ENCODE results near the gene PHACTR4. TPM values are rescaled to one million over a fixed set of nuclear protein-coding genes. Genes with fewer than 3 reads are reported as not detected.
"Not testable (repeated sequence)": the region's sequence is repeated elsewhere in the genome, so short reads cannot be mapped to it uniquely, and the experiment has no call there.

PHACTR4 gene
- total RNA-seq, 1 donor from 2014 or later = 74.6 TPM

DNA sequence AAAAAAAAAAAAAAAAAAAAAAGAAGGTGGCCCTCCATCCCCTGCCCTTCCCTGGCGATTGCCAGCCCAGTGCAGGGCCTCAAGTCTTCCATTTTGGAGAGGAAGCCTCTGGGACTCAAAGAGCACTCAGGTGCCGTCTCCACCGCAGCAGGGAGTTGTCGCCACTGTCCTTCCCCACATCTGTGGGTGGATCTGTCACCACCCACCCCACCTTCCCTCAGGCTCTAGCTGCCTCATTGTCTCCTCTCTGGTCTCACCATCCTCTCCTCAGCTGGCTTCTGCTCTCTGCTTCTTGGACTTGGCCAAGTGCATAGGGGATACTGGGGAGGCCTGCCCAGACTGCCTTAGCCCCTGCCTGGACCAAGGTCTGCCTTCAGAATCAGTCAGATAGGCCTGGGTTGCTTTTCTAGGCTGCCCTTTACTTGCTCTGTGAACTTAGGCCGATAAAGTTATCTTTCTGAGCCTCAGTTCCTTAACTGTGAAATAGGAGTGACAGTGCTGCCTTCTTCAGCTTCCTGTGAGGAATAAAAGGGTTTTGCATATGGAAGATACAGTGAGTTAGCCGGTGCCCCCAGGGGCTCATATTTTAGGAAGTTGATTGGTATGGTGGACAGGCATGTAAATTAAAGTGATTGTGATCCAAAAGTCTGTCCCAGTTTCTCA lies 152.1 kb downstream of the PHACTR4 start:
- Mint-ChIP-seq H3K27ac (ENCODE audit: unreplicated experiment) (peak overlapping the region; percentile 40), H3K27me3 (ENCODE audit: unreplicated experiment) (peaks cover 11% of the 10 kb centered on the region), H3K4me3 (ENCODE audit: unreplicated experiment) (peak overlapping the region; percentile 7), H3K9me3 (ENCODE audit: unreplicated experiment) (peaks cover 6% of the 10 kb centered on the region), H3K4me1 (ENCODE audit: low read depth, unreplicated experiment) (peaks cover 6% of the 10 kb centered on the region), H3K36me3 (ENCODE audit: unreplicated experiment) (no peaks in the 10 kb centered on the region)
- no peak for DNase-seq
- TF ChIP-seq, protein P1, sequence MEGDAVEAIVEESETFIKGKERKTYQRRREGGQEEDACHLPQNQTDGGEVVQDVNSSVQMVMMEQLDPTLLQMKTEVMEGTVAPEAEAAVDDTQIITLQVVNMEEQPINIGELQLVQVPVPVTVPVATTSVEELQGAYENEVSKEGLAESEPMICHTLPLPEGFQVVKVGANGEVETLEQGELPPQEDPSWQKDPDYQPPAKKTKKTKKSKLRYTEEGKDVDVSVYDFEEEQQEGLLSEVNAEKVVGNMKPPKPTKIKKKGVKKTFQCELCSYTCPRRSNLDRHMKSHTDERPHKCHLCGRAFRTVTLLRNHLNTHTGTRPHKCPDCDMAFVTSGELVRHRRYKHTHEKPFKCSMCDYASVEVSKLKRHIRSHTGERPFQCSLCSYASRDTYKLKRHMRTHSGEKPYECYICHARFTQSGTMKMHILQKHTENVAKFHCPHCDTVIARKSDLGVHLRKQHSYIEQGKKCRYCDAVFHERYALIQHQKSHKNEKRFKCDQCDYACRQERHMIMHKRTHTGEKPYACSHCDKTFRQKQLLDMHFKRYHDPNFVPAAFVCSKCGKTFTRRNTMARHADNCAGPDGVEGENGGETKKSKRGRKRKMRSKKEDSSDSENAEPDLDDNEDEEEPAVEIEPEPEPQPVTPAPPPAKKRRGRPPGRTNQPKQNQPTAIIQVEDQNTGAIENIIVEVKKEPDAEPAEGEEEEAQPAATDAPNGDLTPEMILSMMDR (IDR thresholded peaks at IDR 0.05; ENCODE audit: partially characterized antibody, unreplicated experiment) = no peak

DNA sequence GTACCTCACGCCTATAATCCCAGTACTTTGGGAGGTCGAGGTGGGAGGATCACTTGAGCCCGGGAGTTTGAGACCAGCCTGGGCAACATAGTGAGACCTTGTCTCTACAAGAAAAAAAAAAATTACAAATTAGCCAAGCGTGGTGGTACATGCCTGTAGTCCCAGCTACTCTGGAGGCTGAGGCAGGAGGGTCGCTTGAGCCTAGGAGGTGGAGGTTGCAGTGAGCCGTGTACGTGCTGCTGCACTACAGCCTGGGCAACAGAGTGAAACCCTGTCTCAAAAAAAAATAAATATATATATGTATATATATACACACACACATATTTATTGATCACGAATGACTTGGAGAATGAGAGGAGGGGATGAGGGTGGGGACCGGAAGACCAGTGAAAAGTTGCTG lies 153.0 kb downstream of the PHACTR4 start:
- H3K4me1 Mint-ChIP-seq (ENCODE audit: low read depth, unreplicated experiment); DNase-seq; H3K9me3 Mint-ChIP-seq (ENCODE audit: unreplicated experiment); H3K36me3 Mint-ChIP-seq (ENCODE audit: unreplicated experiment); H3K4me3 Mint-ChIP-seq (ENCODE audit: unreplicated experiment); H3K27me3 Mint-ChIP-seq (ENCODE audit: unreplicated experiment); H3K27ac Mint-ChIP-seq (ENCODE audit: unreplicated experiment): not testable (repeated sequence)

DNA sequence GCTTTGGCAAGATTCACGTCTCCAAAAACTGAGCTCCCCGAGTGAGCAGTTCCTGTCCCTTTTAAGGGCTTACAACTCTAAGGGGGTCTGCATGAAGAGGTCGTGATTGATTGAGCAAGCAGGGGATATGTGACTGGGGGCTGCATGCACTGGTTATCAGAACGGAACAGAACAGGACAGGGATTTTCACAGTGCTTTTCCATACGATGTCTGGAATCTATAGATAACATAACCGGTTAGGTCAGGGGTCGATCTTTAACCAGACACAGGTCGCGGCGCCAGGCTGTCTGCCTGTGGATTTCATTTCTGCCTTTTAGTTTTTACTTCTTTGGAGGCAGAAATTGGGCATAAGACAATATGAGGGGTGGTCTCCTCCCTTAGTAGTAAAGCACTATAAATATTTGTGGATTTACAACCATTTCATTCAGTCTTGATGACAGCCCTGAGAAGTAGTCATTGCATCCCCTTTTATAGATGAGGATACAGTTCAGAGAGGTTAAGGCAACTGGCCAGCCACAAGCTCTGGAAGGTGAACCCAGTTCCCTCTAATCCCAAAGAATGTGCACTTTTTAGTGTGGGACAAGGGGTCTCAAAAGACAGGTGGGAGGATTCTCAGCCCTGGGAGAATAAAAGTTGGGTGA lies 155.6 kb downstream of the PHACTR4 start:
- H3K27ac Mint-ChIP-seq (ENCODE audit: unreplicated experiment); H3K27me3 Mint-ChIP-seq (ENCODE audit: unreplicated experiment); H3K4me1 Mint-ChIP-seq (ENCODE audit: low read depth, unreplicated experiment); H3K36me3 Mint-ChIP-seq (ENCODE audit: unreplicated experiment); H3K4me3 Mint-ChIP-seq (ENCODE audit: unreplicated experiment); DNase-seq; H3K9me3 Mint-ChIP-seq (ENCODE audit: unreplicated experiment): not testable (repeated sequence)

DNA sequence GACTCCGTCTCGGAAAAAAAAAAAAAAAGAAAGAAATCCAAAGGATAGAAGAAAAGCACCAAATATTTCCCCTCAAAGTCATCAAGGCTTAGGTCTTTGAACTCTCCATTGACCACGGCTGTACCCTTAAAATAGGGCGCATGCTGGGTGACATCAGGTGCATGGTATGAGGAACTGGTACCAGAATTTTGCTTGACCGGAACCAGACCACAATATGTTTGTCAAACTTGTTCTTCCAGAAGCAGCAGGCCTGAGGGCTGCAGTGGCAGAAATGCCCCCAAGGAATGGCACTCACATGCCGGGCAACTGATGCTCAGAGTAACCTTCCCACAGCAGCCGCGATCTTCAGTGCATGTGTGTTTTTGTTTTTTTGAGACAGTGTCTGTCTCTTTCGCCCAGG lies 157.3 kb downstream of the PHACTR4 start:
- H3K4me3 Mint-ChIP-seq (ENCODE audit: unreplicated experiment) = no peak overlapping the region
- H3K4me1 Mint-ChIP-seq (ENCODE audit: low read depth, unreplicated experiment) = peaks cover 2% of the 10 kb centered on the region
- no peak overlapping the region for H3K27ac Mint-ChIP-seq (ENCODE audit: unreplicated experiment)
- TF ChIP-seq, protein P1 (IDR thresholded peaks at IDR 0.05; ENCODE audit: partially characterized antibody, unreplicated experiment) = no peak
- peaks cover 2% of the 10 kb centered on the region for H3K9me3 Mint-ChIP-seq (ENCODE audit: unreplicated experiment)
- no peaks in the 10 kb centered on the region for H3K27me3 Mint-ChIP-seq (ENCODE audit: unreplicated experiment)
- H3K36me3 Mint-ChIP-seq (ENCODE audit: unreplicated experiment) = no peaks in the 10 kb centered on the region
- no peak for DNase-seq

DNA sequence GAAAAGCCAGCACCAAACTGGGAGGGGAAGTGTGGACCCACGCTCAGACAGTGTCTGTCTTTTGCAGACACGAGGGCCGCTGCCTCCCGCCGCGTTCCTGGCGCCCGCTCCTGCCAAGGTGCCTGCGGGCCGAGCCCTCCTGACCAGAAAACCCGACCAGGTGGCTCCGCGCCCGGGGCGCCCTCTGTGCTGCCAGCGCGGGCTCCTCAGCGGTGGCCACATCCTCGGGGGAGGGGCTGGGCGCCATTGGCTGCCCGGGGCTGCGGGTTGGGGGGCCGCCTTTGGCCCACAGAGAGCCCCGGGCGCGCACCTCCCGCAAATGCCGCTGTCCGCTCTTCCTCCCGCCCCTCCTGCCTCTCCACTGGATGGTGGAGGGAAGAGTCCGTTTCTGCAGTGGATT lies 160.9 kb downstream of the PHACTR4 start:
- Mint-ChIP-seq H3K36me3 (ENCODE audit: unreplicated experiment) (no peaks in the 10 kb centered on the region), H3K4me1 (ENCODE audit: low read depth, unreplicated experiment) (no peaks in the 10 kb centered on the region), H3K27ac (ENCODE audit: unreplicated experiment) (no peak overlapping the region), H3K4me3 (ENCODE audit: unreplicated experiment) (no peak overlapping the region), H3K9me3 (ENCODE audit: unreplicated experiment) (no peaks in the 10 kb centered on the region), H3K27me3 (ENCODE audit: unreplicated experiment) (no peaks in the 10 kb centered on the region)
- TF ChIP-seq, protein P1 (IDR thresholded peaks at IDR 0.05; ENCODE audit: partially characterized antibody, unreplicated experiment) = no peak
- DNase-seq = no peak

DNA sequence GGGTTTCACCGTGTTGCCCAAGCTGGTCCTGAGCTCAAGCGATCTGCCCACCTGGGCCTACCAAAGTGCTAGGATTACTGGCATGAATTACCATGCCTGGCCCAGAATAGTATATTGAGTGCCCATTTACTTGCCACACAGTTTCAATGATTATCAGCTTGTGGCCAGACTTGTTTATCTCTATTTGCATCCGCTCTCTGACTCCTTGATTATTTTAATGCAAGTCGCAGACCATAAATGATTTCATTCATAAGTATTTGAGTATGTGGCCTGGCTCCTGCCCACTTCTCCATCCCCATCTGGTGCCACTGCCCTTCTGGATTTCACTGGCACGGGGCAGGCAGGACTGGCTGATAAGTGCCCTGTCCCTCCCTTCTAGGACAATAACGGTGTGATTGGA lies 165.1 kb downstream of the PHACTR4 start:
- TF ChIP-seq, protein P1 (IDR thresholded peaks at IDR 0.05; ENCODE audit: partially characterized antibody, unreplicated experiment) = no peak
- H3K4me3 Mint-ChIP-seq (ENCODE audit: unreplicated experiment) = no peak overlapping the region
- H3K4me1 Mint-ChIP-seq (ENCODE audit: low read depth, unreplicated experiment) = peaks cover 8% of the 10 kb centered on the region
- H3K9me3 Mint-ChIP-seq (ENCODE audit: unreplicated experiment) = no peaks in the 10 kb centered on the region
- no peak overlapping the region for H3K27ac Mint-ChIP-seq (ENCODE audit: unreplicated experiment)
- DNase-seq = no peak
- no peaks in the 10 kb centered on the region for H3K27me3 Mint-ChIP-seq (ENCODE audit: unreplicated experiment)
- H3K36me3 Mint-ChIP-seq (ENCODE audit: unreplicated experiment) = no peaks in the 10 kb centered on the region
